Testis (tissue), 3 donors: Measurements from ENCODE around the gene ME3. TPM values are rescaled to one million over a fixed set of nuclear protein-coding genes. Genes with fewer than 3 reads are reported as not detected.
"Not testable (repeated sequence)": the region's sequence is repeated elsewhere in the genome, so short reads cannot be mapped to it uniquely, and the experiment has no call there.

Source experiments
- DNase-seq: peaks from one replicate; pipeline ENCODE4 v3.0.0-alpha.2; 2019
- H3K27ac ChIP-seq, 2 donors: fragments of 200-600 bp; sonication (generic); one replicate each; pipeline ENCODE4 v1.5.1; 2019
- H3K27me3 ChIP-seq: fragments of 200-600 bp; sonication (generic); one replicate; pipeline ENCODE4 v1.5.1; 2019
- H3K36me3 ChIP-seq: fragments of 200-600 bp; sonication (generic); one replicate; pipeline ENCODE4 v1.5.1; 2017; ENCODE audit warnings: low read depth; ENCODE audit errors: missing control alignments
- H3K4me1 ChIP-seq: fragments of 200-600 bp; sonication (generic); one replicate; pipeline ENCODE4 v1.5.1; 2019
- H3K4me3 ChIP-seq, 2 donors: fragments of 200-600 bp; sonication (generic); one replicate each; pipeline ENCODE4 v1.5.1; 2017 to 2019
- H3K9me3 ChIP-seq: fragments of 200-600 bp; sonication (generic); one replicate; pipeline ENCODE4 v1.5.1; 2017
- POLR2A ChIP-seq: fragments of 450-650 bp; IDR thresholded peaks from one replicate; pipeline ENCODE4 v1.6.1; 2017; ENCODE audit warnings: antibody characterized with exemption, mild to moderate bottlenecking, moderate library complexity
- WGBS, 2 donors: methylation state at CpG; one replicate each; pipeline ENCODE4 v1.1.5; 2018; 5-methylcytosine and 5-hydroxymethylcytosine counted together
- intact Hi-C: fragments of 100-400 bp; cut with DNase I; formaldehyde crosslinking; loops from one replicate; pipeline ENCODE4 v1.15.1; 2023; ENCODE audit warnings: low total_unique reads
- polyA plus RNA-seq: library from polyadenylated mRNA; stranded (reverse); fragments of 350-450 nt; fragmentation: Illumina TruSeq; extraction: RNeasy Lipid Tissue Mini Kit (QIAGEN cat#74804); gene quantifications from one replicate; pipeline ENCODE4 v1.2.3, GENCODE V29; 2014; ENCODE audit warnings: low read depth, low replicate concordance; ENCODE audit not compliant: insufficient read depth
- total RNA-seq, 2 donors: library from RNA; depleted of rRNA; stranded (reverse); fragments of >200 nt; gene quantifications; one replicate each; pipeline ENCODE4 v1.2.3, GENCODE V29; 2016
- TF ChIP-seq, protein P1 (sequence below), 3 experiments: fragments of 450-650 bp in 2 of 3; fragments of 200-600 bp in 1 of 3; sonication (generic) in 1 of 3; IDR thresholded peaks; one replicate each; pipeline ENCODE4 v1.5.1; 2016 to 2019; ENCODE audit warnings: antibody characterized with exemption in 3 of 3, mild to moderate bottlenecking in 2 of 3, moderate library complexity in 1 of 3

ME3 gene
- total and polyA plus RNA-seq, 3 donors from 2014 or later = 26.7 to 170 (median 115) TPM

DNA sequence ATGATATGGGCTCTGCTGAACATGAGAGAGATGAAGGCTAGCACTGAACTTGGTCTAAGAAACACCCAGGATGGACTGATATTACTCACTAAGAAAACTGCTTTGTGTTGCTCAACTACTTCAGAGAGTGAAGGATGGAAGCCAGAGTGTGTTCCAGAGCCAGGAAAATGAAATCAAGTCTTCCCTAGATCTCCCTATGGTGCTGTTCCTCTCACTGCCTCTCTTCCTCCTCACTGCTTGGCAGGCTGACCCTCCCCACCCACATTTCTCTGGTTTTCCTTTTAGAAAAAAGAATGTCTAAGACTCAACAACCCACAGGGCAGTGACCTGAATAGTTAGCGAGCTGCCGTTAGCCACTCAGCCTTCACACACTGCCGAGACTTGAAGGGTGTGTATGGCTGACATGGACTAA lies 232.1 kb downstream of the ME3 start:
- no peak overlapping the region for H3K27ac ChIP-seq
- DNase-seq = peak; percentile 36

DNA sequence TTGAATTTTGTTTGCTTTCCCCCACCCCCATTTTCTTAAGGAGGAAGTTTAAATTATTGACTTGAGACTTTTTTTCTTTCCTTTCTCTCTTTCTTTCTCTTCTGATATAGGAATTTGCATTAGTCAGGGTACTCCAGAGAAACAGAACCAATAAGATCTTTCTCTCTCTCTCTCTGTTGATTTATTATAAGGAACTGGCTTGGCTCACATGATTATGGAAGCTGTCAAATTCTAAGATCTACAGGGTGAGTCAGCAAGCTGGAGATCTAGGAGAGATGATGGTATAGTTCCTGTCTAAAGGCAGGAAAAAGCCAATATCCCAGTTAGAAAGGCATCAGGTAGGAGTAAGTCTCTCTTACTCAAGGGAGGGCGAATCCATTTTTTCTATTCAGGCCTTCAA lies 233.7 kb downstream of the ME3 start:
- Histone ChIP-seq H3K36me3 (no peaks in the 10 kb centered on the region), H3K27ac (no peak overlapping the region), H3K4me3 (no peak overlapping the region), H3K27me3 (no peaks in the 10 kb centered on the region), H3K9me3 (no peaks in the 10 kb centered on the region), H3K4me1 (no peaks in the 10 kb centered on the region)
- intact Hi-C loops = no loop called here
- TF ChIP-seq POLR2A = no peak
- TF ChIP-seq, protein P1, sequence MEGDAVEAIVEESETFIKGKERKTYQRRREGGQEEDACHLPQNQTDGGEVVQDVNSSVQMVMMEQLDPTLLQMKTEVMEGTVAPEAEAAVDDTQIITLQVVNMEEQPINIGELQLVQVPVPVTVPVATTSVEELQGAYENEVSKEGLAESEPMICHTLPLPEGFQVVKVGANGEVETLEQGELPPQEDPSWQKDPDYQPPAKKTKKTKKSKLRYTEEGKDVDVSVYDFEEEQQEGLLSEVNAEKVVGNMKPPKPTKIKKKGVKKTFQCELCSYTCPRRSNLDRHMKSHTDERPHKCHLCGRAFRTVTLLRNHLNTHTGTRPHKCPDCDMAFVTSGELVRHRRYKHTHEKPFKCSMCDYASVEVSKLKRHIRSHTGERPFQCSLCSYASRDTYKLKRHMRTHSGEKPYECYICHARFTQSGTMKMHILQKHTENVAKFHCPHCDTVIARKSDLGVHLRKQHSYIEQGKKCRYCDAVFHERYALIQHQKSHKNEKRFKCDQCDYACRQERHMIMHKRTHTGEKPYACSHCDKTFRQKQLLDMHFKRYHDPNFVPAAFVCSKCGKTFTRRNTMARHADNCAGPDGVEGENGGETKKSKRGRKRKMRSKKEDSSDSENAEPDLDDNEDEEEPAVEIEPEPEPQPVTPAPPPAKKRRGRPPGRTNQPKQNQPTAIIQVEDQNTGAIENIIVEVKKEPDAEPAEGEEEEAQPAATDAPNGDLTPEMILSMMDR (IDR thresholded peaks at IDR 0.05) = no peak
- WGBS, 2 donors = 89 to 96% methylated on average over 1 of the region's 1 CpG
- no peak for DNase-seq

More for the DNA sequence above, 232.1 kb downstream of the ME3 start:
- TF ChIP-seq, protein P1 (IDR thresholded peaks at IDR 0.05) = no peak
- TF ChIP-seq POLR2A = no peak
- WGBS, 2 donors = 49 to 73% methylated on average over 3 of the region's 3 CpGs
- intact Hi-C loops = no loop called here
- Histone ChIP-seq H3K9me3 (no peaks in the 10 kb centered on the region), H3K4me3 (no peak overlapping the region), H3K27me3 (no peaks in the 10 kb centered on the region), H3K4me1 (no peaks in the 10 kb centered on the region), H3K36me3 (no peaks in the 10 kb centered on the region)

DNA sequence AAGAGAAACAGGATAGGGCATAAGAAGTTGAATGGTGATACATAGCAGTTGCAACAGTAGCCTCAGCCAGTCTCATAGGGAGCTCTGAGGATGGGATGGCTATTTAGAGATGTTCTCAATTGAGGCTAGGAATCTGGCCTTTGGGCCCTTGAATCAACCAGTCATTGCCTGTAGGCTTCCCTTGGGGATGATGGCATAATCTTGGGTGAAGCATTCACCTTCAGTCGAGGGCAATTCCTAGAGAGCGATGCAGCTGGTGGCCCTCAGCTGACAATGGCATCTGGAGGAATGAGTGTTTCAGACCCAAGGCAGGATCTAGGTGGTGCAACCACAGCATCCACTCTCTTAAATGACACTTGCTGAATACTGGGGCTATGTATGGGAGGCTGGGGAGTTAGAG lies 236.7 kb downstream of the ME3 start:
- H3K36me3 ChIP-seq = no peaks in the 10 kb centered on the region
- intact Hi-C loops = no loop called here
- no peaks in the 10 kb centered on the region for H3K9me3 ChIP-seq
- H3K27ac ChIP-seq = no peak overlapping the region
- no peak for DNase-seq
- WGBS, 2 donors = 92 to 100% methylated on average over 2 of the region's 2 CpGs
- H3K27me3 ChIP-seq = no peaks in the 10 kb centered on the region
- no peak for TF ChIP-seq POLR2A
- TF ChIP-seq, protein P1 (IDR thresholded peaks at IDR 0.05) = no peak
- H3K4me1 ChIP-seq = no peaks in the 10 kb centered on the region
- H3K4me3 ChIP-seq = no peak overlapping the region

DNA sequence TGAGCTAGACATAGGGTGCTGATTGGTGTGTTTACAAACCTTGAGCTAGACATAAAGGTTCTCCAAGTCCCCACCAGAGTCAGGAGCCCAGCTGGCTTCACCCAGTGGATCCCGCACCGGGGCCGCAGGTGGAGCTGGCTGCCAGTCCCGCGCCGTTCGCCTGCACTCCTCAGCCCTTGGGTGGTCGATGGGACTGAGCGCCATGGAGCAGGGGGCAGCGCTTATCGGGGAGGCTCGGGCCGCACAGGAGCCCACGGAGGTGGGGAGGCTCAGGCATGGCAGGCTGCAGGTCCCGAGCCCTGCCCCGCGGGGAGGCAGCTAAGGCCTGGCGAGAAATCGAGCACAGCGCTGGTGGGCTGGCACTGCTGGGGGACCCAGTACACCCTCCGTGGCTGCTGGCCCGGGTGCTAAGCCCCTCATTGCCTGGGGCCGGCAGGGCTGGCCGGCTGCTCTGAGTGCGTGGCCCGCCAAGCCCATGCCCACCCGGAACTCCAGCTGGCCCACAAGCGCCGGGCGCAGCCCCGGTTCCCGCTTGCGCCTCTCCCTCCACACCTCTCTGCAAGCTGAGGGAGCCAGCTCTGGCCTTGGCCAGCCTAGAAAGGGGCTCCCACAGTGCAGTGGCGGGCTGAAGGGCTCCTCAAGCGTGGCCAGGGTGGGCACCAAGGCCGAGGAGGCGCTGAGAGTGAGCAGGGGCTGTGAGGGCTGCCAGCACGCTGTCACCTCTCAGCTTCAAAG lies 238.9 kb downstream of the ME3 start:
- intact Hi-C loops, H3K9me3 ChIP-seq, H3K4me1 ChIP-seq, DNase-seq, H3K4me3 ChIP-seq, H3K36me3 ChIP-seq, H3K27me3 ChIP-seq, H3K27ac ChIP-seq: not testable (repeated sequence)
- 92 to 97% methylated on average over 19 to 38 of the region's 38 CpGs for WGBS, 2 donors

DNA sequence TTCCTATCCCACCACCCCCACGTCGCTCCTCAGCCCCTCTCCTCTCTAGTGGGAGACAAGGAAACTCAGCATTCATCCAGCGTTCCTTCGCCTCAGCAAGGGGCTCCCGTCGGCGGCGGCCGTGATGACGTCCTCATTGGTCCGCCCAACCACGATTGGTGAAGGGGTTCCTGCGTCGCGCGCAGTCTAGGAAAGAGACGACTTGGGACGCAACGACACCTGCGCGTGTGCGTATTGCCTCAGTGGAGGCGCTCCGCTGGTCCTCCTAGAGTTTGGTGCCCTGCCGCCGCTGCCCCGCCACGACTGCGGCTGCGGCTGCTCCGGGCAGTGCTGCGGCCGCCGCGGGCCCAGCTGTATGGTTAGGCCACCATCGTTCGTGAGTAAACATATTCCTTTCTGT lies 241.2 kb downstream of the ME3 start:
- H3K4me1 ChIP-seq = no peaks in the 10 kb centered on the region
- no peak overlapping the region for H3K27ac ChIP-seq
- H3K27me3 ChIP-seq = no peaks in the 10 kb centered on the region
- no peaks in the 10 kb centered on the region for H3K36me3 ChIP-seq
- H3K4me3 ChIP-seq = peak overlapping the region; percentile 45 to 52
- peak; percentile 77 for DNase-seq
- TF ChIP-seq, protein P1 (IDR thresholded peaks at IDR 0.05) = no peak
- TF ChIP-seq POLR2A = no peak
- intact Hi-C loops = no loop called here
- 60 to 75% methylated on average over 37 of the region's 37 CpGs for WGBS, 2 donors
- H3K9me3 ChIP-seq = no peaks in the 10 kb centered on the region
